ENCODE measurements around the gene XBP1. TPM values are rescaled to one million over a fixed set of nuclear protein-coding genes. Genes with fewer than 3 reads are reported as not detected.

Gene XBP1
- total and polyA plus RNA-seq, 2 of the 13 experiments (the other 11 are each of a cell fraction or from before 2014, with no cell fraction given) = 416 to 427 TPM

GRCh38 chr22:28800308-28801041 is at the start of gene XBP1 (continued):
- TF ChIP-seq ZFP91 (CRISPR knock-in tag; IDR thresholded peaks at IDR 0.05; ENCODE audit: borderline replicate concordance) = peak; percentile 68; the same call in 1 of the 2 replicates
- no peak for TF ChIP-seq HHEX (CRISPR knock-in tag; IDR thresholded peaks at IDR 0.05)
- no peak for TF ChIP-seq HBP1 (CRISPR knock-in tag; IDR thresholded peaks at IDR 0.05; ENCODE audit: low read depth)
- no peak for TF ChIP-seq ZBTB26 (CRISPR knock-in tag; IDR thresholded peaks at IDR 0.05; ENCODE audit: borderline replicate concordance)
- TF ChIP-seq TAF1 (CRISPR knock-in tag; IDR thresholded peaks at IDR 0.05) = peak; percentile 96
- no peak; the same call in 1 of the 2 replicates for TF ChIP-seq ZNF747 (CRISPR knock-in tag; IDR thresholded peaks at IDR 0.05; ENCODE audit: borderline replicate concordance)
- TF ChIP-seq GATAD1 (CRISPR knock-in tag; IDR thresholded peaks at IDR 0.05) = no peak
- TF ChIP-seq ZMYM4 (CRISPR knock-in tag; IDR thresholded peaks at IDR 0.05) = peak; percentile 75
- TF ChIP-seq SNAPC2 (CRISPR knock-in tag; IDR thresholded peaks at IDR 0.05) = no peak
- peak; percentile 62 for TF ChIP-seq RBM39 (IDR thresholded peaks at IDR 0.05; ENCODE audit: low read depth, low read length, poor library complexity, severe bottlenecking)
- peak; percentile 71 for TF ChIP-seq TBX2 (CRISPR knock-in tag; IDR thresholded peaks at IDR 0.05; ENCODE audit: borderline replicate concordance)
- TF ChIP-seq TEF (CRISPR knock-in tag; IDR thresholded peaks at IDR 0.05) = no peak
- peak; percentile 99 for TF ChIP-seq XBP1 (CRISPR knock-in tag; IDR thresholded peaks at IDR 0.05)
- TF ChIP-seq ZNF709 (CRISPR knock-in tag; IDR thresholded peaks at IDR 0.05) = peak; percentile 66; the same call in 1 of the 2 replicates
- 0 out of 2 replicates have a peak, but pooled peaks have one; percentile 26 for TF ChIP-seq MIXL1 (CRISPR knock-in tag; IDR thresholded peaks at IDR 0.05)
- no peak; the same call in 1 of the 2 replicates for TF ChIP-seq MTA1 (CRISPR knock-in tag; IDR thresholded peaks at IDR 0.05; ENCODE audit: borderline replicate concordance)
- TF ChIP-seq MYPOP (CRISPR knock-in tag; IDR thresholded peaks at IDR 0.05) = peak; percentile 83; the same call in 1 of the 2 replicates
- no peak for TF ChIP-seq ISX (CRISPR knock-in tag; conservative IDR thresholded peaks at IDR 0.05)
- TF ChIP-seq ZSCAN9 (CRISPR knock-in tag; IDR thresholded peaks at IDR 0.05; ENCODE audit: borderline replicate concordance) = no peak; the same call in 1 of the 2 replicates
- peak; percentile 27; the same call in 1 of the 2 replicates for TF ChIP-seq ZNF567 (CRISPR knock-in tag; IDR thresholded peaks at IDR 0.05; ENCODE audit: borderline replicate concordance)
- TF ChIP-seq GRHL1 (CRISPR knock-in tag; conservative IDR thresholded peaks at IDR 0.05) = no peak

Data from HepG2 (cell line).